Measurements from ENCODE around the gene MDH2.
"Not testable (repeated sequence)": the region's sequence is repeated elsewhere in the genome, so short reads cannot be mapped to it uniquely, and the experiment has no call there.

The MDH2 gene

DNA sequence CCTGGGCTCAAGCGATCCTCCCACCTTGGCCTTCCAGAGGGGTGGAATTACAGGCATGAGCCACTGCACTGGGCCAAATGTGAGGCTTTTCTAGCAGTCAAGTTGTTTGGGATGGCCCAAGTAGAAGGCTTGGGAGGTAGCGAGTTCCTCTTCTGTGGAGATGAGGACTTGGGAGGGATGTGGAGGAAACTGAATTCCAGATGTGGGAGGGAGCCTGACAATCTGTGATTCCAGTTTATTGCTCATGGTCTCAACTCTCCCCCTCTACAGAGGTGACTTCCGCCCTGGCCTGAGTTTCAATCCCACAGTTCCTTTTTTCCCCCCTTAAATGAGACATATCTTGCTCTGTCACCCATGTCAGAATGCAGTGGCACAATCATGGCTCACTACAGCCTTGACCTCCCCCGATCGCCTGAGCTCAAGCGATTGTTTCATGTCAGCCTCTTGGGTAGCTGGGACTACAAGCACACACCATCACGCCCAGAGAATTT, 3.5 kb upstream of the MDH2 start:
- in situ Hi-C loops (cut with MboI; ENCODE audit: low sequenced_read_pairs): no loop called here

DNA sequence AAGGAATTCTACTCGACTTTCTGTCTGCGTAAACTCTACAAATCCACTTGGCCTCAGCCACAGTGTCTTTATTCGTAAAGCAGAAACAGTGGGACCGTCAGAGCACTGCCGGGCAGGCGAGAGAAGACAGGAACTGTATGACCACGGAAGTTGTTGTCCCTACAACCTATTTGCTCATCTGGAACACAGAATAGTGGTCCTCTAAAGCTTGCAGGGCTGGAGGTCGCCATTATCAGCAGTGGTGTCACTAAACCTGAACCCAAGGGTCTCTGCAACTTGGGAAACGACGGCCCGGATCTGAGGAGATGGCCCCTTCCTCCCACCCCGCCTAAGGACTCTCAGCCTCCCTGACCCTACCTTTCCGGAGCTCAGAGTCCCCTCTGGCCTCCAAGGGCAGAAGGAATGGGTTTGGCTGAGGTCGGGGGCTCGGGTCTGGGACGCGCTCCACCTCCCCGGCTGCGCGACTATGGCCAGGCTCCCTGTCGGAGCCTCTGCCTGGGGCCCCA, 548 bp upstream of the MDH2 start:
- in situ Hi-C loops (cut with MboI; ENCODE audit: low sequenced_read_pairs): no loop called here

DNA sequence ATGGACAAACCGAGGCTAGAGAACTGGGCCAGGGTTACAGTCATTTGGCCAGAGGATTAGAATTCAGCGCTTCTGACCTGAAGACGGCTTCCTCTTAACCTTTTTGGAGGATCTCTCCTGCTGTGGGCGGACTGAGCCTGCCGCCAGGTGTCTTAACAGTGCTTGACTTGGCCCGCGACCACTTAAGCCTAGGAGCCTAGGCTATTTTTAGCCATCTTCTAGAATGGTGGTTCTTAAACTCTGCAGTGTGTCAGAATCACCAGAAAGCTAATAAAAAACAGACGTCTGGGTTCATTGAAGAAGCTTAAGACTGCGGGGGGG, 722 bp downstream of the MDH2 start:
- in situ Hi-C loops (cut with MboI; ENCODE audit: low sequenced_read_pairs): no loop called here

DNA sequence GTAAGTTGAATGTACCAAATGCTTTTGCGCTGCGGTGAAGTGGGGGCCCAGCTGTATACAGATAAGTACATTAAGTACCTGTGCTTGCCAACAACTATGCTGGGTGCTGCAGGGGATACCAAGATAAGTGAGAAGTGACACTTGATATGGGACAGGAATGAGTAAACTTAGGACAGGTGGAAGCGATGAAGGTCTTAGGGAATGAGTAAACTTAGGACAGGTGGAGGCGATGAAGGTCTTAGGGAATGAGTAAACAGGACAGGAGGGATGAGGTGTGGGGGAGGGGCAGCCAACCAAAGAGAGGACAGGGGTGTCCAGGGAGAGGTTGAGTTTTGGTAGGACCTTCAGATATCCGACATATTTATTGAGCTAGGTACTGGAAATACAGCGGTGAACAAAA, 1.4 kb downstream of the MDH2 start:
- in situ Hi-C loops (cut with MboI; ENCODE audit: low sequenced_read_pairs): no loop called here

DNA sequence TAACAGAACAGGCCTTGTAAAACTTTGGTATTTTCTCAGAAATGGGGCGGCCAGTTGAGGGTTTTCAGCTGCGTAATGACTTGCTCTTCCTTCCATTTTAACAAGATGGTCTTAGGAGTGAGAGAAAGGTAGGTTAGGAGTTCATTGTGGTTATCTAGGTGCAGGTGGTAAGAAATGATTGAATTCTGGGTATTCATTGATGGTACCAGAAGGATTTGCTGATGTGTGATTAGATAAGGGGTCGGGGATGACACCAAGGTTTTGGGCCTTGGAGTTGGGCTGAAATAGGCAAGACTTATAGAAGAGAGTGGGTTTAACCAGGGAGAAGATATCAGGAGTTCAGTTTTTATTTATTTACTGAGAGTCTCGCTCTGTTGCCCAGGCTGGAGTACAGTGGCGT, 2.6 kb downstream of the MDH2 start:
- in situ Hi-C loops (cut with MboI; ENCODE audit: low sequenced_read_pairs): no loop called here

DNA sequence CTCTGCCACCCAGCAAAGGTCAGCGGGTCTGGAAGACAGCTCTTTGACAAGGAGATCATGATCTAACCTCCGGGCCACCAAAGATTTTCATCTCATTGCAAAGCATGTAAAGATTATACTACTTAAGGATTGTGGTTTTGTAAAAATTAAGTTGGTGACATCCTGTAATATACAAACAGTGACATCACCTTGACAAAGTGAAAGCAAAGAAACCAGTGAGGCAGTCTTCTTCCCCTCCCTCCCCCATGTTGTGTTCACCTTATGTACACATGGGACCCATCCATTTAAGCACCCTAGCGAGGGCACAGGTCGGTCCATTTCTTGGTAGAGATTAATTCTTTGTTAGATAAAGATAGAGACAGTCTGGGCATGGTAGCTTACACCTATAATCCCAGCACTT, 3.9 kb downstream of the MDH2 start:
- in situ Hi-C loops (cut with MboI; ENCODE audit: low sequenced_read_pairs): no loop called here

DNA sequence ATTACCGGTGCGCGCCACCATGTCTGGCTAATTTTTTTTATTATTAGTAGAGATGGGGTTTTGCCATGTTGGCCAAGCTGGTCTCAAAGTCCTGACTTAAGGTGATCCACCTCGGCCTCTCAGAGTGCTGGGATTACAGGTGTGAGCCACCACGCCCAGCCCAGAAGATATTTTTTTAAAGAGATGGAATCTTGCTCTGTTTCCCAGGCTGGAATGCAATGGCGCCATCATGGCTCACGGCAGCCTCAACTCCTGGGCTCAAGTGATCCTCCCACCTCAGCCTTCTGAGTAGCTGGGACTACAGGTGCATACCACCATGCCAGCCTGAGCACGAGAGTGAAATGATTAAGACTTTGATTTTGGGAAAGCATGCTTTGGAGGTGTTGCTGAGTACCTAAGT, 4.8 kb downstream of the MDH2 start:
- in situ Hi-C loops (cut with MboI; ENCODE audit: low sequenced_read_pairs): not testable (repeated sequence)

DNA sequence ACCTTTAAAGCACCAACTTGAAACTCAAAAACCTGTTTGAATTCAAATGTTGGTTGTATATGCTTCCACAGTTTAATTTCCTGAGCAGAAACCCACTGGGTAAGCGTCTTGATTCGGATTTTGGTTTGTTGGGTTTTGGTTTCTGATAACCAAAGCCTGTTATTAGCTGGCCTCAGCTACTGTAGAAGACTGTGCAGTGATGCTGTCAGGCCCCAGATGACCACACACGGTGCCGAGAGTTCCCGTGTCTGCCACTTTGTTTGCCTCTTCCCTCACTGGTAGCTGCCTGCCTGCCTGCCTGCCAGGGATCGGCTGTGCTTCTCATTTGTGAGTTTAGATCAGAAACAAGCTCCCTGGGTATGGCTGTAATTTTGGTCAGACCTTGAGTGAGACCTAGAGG, 5.6 kb downstream of the MDH2 start:
- in situ Hi-C loops (cut with MboI; ENCODE audit: low sequenced_read_pairs): no loop called here

DNA sequence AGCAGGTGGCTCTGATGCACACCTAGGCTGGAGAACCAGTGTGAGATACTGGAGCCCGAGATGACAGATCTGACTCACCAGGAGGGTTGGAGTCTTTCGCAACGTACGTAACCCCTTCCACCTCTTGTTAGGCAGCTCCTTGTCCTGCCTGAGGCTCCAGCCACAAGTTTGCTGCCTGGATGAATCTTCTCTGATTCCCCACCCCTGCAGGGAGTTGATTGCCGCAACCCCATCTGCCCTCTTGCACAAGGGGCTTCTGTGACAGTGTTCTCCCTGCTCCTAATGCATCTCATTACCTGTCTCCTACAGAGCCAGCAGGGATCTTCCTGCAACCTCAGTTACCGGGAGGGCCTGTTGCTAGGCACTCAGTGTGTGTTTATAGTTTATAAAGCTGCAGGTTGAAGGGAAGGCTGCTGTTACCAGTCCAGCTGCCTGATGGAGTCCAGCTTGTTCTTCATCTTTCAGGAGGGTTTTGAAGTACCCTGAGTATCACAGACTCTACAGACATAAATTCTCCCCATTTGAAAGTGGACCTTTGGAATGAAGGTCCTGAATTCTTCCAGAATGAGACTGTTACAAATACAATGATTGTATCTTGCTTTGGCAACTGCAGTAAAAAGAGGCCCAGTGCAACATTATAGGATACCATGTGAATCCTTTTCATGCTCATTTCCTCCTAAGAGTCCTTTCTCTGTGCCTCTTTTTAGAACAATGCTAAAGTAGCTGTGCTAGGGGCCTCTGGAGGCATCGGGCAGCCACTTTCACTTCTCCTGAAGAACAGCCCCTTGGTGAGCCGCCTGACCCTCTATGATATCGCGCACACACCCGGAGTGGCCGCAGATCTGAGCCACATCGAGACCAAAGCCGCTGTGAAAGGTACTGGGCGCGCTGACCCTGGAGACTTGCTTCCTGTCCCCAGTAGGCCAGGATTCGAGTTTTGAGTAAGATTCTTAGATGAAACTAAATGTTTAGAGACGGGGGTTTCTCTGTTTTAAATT, 6.5 kb downstream of the MDH2 start:
- in situ Hi-C loops (cut with MboI; ENCODE audit: low sequenced_read_pairs): no loop called here

DNA sequence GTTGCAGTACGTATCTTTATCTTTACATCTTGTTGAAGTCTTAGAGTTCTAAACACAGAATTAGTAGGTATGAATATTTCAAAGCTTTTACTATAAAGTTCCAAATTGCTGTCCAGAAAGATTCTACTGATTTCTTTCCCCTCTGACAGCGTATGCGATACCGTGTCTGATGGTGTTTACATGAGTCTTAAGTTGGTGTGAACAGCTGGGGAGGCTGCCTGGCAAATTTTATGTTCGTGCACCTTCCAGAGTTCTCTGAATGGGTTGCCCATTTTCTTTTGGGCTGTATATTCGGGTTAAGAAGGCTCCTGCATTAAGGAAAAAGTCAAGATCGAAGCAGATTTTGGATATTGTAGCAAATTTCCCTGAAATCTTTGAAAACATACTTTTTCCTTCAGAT, 8.3 kb downstream of the MDH2 start:
- in situ Hi-C loops (cut with MboI; ENCODE audit: low sequenced_read_pairs): no loop called here

DNA sequence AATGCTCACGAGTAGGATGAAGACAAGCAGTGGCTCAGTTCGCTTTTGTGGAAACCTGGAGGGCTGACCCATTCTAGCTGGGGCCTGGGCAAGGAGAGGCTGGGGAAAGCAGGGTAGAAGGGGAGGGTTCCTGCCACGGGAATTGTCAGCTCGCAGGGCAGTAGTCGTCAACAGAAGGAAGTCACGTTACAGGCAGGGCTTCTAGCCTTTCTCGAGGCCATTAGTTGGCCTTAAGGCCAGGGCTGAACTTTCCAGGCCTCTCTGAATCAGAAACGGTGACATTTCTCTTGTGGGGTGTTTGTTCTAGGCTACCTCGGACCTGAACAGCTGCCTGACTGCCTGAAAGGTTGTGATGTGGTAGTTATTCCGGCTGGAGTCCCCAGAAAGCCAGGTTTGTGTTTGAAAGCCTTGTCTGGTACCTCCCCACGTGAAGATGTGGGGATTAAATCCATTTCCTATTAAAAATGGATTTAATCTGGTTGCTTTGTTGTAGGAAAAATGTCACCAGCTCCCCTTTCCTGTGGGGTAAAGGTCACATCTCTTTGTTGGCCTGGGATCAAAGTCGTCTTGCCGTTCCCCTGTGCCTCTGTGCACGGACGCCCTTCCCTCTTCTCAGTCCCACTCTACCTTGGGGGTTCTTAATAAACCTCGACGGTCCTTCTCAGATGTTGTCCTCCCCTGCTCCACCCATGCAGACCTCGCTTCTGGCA, 9.4 kb downstream of the MDH2 start:
- in situ Hi-C loops (cut with MboI; ENCODE audit: low sequenced_read_pairs): no loop called here

DNA sequence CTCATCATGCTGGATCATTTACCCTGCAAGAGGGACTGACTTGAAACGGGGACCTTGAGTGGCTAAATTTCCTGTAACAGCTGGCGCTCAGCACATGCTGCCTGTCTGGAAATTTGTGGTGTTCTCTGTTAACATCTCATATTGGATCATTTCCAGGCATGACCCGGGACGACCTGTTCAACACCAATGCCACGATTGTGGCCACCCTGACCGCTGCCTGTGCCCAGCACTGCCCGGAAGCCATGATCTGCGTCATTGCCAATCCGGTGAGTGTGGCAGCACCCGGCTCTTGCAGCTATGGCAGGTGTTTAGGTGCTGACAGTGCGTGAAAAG, 9.9 kb downstream of the MDH2 start:
- in situ Hi-C loops (cut with MboI; ENCODE audit: low sequenced_read_pairs): no loop called here

DNA sequence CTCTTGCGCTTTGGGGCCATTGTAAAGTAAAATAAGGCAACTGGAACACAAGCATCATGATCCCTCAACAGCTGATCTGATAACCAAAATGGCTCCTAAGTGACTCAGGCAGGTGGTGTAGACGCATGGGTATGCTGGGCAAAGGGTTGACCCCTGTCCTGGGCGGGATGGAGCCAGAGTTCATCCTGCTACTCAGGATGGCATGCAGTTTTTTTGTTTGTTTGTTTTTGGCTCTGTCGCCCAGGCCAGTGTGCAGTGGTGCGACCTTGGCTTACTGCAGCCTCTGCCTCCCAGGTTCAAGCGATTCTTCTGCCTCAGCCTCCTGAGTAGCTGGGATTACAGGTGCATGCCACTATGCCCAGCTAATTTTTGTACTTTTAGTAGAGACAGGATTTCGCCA, 10.8 kb downstream of the MDH2 start:
- in situ Hi-C loops (cut with MboI; ENCODE audit: low sequenced_read_pairs): not testable (repeated sequence)

DNA sequence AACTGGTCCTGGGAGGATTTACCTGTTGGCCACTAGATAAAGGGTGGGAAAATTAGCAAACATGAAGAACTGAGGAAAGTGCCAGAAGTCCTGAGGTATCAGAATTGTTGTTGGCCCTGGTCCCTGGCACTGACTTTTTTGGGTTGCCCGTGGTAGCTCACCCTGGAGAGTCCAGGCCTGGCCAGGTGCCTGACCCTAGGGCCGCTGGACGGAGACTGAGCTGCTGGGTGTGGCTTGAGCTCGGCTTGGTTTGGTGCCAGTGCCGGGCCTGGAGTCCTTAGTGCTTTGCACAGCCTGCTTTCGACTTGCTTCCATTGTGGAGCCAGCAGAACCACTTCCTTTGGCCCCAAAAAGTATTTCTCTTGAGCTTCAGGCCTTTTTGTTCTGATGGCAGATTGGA, 12.9 kb downstream of the MDH2 start:
- in situ Hi-C loops (cut with MboI; ENCODE audit: low sequenced_read_pairs): no loop called here

DNA sequence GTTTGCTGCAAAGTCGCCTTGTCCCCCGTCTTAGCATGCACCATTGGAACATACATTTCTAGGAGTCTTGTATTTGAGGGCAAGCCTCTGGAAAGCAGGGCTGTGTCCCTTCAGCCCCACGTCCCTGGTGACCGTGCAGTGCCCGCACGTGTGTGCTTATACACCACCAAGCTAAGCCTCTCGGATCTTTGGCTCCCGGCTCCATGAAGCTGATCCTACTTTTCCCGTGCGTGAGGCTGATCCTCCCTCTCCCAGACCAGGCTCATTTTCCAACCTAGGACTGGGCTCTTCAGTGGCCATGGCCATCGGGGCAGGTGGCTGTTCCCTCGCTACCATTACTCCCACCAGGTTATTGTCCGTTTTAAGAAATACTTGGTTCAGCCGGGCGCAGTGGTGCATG, 14.3 kb downstream of the MDH2 start:
- in situ Hi-C loops (cut with MboI; ENCODE audit: low sequenced_read_pairs): no loop called here

DNA sequence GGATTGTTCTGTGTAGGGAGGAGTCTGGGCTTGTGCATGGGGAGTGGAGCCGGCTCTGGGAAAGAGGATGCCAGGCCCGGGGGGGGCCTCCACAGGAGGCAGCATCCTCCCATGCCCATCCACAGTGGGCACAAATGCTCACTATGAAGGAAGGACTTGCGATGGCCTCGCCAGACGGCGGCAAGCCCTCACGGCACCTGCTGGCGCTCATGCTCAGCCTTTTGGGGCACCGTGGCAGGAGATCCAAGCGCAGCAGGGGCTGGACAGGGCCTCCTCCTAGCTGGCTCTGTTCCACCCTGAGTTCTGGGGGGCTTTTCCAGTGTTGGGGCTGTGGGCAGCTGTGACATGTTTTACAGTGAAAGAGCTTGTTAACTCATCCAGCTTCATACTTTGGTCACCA, 15.2 kb downstream of the MDH2 start:
- in situ Hi-C loops (cut with MboI; ENCODE audit: low sequenced_read_pairs): no loop called here

DNA sequence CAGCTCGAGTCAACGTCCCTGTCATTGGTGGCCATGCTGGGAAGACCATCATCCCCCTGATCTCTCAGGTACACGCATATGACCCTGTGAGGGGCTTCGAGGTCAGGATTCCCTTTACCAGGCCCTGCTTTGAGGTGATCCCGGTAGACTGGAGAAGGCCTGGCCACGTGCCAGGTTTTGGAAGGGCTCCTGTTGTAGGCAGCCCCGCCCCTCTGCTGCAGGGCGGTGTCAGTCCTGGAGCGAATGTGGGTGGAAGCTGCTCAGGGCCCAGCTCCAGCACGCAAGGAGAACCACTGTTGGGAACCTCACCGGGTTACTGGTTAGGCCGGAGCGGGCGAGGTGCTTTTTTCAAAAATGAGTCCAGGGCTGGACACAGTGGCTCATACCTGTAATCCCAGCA, 15.6 kb downstream of the MDH2 start:
- in situ Hi-C loops (cut with MboI; ENCODE audit: low sequenced_read_pairs): no loop called here

DNA sequence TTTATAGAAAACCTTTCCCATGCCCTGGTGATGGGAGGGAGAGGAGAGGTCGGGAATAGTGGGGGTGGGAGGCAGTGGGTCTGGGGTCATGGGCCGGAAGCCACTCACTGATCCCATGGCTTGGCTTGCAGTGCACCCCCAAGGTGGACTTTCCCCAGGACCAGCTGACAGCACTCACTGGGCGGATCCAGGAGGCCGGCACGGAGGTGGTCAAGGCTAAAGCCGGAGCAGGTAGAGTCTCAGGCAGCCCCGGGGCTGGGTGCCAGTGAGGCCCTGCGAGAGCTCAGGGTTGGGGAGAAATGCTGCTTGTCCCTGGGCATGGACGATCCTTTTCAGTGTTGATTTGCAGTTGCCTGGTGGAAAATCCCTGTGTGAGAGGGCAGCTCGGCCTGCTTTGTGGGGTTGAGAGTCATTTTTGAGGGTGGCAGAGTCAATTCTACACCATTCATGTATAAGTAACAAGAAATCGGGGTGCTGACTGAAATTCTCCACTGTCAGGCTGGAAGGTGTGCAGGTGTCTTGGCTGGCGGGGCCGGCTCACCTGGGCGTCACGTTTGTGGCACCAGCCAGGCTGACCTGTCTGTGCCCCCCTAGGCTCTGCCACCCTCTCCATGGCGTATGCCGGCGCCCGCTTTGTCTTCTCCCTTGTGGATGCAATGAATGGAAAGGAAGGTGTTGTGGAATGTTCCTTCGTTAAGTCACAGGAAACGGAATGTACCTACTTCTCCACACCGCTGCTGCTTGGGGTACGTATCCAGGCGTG, 16.5 kb downstream of the MDH2 start:
- in situ Hi-C loops (cut with MboI; ENCODE audit: low sequenced_read_pairs): no loop called here

DNA sequence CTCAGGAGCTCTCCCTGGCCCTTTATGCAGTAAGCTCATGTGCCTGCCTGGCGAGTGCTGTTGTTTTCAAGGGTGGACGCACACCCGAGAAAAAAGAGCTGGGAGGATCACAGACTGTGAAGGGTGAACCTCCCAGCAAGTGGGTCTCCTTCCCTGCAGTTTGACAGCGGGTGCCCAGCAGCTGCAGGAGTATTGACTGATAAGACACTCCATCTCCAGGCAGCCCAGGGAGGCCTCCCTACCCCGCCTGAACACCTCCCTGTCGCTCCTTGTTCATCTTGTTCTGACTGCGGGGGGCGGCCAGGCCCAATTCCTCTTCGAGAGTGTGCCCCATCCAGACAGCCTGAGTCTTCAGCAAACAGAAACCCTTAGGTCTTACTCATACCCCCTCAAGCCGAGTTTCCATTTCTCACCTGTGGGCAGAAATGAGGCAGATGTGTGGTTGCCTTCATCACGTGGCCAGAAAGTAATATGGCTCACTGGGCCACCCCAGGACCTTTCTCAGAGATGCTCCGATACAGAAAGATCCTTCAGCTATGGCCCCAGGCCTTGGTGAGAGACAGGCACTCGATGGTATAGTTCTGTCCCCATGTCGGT, 17.2 kb downstream of the MDH2 start:
- in situ Hi-C loops (cut with MboI; ENCODE audit: low sequenced_read_pairs): no loop called here

DNA sequence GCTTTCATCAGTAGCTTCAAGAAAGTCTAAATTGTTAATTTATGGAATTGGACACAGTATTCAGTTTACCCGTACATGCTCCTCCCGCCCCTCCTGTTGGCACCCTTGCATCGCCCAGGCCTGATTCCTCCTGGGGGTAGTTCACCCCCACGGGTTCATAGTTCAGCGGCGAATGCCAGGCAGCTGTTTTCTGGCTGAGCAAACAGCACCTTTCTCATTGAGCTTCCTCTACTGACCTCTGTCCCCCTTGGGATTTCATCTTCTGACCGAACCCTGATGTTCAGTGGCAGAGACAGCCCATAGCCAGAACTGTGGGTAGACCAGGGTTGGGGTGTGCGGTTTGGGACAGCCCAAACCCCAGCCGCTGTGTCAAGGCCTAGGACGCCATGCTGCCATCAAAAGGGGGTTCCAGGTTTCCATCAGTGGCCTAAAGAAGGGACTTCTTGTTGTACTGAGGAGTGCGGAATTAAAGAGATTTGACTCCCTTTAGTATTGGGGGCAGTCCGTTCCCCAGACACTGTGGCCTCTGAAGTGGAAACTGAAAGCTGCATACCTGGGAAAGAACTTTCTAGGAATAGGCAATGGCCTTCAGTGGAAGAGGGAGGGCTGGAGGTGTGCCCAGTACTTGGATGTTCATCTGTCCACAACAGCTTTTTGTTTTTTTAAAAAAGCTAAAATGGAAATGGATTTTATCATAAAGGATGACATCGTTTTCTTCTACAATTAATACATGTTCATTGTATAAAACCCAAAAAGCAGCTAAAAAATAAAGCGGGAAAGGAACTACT, 19.0 kb downstream of the MDH2 start:
- in situ Hi-C loops (cut with MboI; ENCODE audit: low sequenced_read_pairs): no loop called here
